OCI-LY1 (cell line): ENCODE measurements around the gene SEMA6C.

ENCODE experiments used
- H2AFZ ChIP-seq: fragments of 200-600 bp; sonication (generic), shearing (Covaris generic); 2 replicates; pipeline ENCODE4 v1.6.0; 2014; ENCODE audit warnings: antibody characterized with exemption, mild to moderate bottlenecking, low read length
- H3F3A ChIP-seq: fragments of 200-600 bp; sonication (generic), shearing (Covaris generic); 2 replicates; pipeline ENCODE4 v1.6.0; 2014; ENCODE audit warnings: mild to moderate bottlenecking, antibody characterized with exemption, low read length, moderate library complexity; ENCODE audit not compliant: insufficient read depth
- H3K27ac ChIP-seq: fragments of 200-600 bp; sonication (generic); 2 replicates; pipeline ENCODE4 v1.5.1; 2014; ENCODE audit warnings: low read length, mixed run types, mild to moderate bottlenecking, low read depth; ENCODE audit not compliant: poor library complexity, severe bottlenecking
- H3K27me3 ChIP-seq: fragments of 200-600 bp; sonication (generic); 2 replicates; pipeline ENCODE4 v1.6.0; 2014; ENCODE audit warnings: antibody characterized with exemption, mild to moderate bottlenecking, low read length, moderate library complexity; ENCODE audit not compliant: insufficient read depth
- H3K36me3 ChIP-seq: fragments of 200-600 bp; sonication (generic); 2 replicates; pipeline ENCODE4 v1.6.1; 2014; ENCODE audit warnings: mild to moderate bottlenecking, antibody characterized with exemption, low read length, moderate library complexity, mixed read lengths; ENCODE audit not compliant: insufficient read depth
- H3K4me1 ChIP-seq: fragments of 200-600 bp; sonication (generic); 2 replicates; pipeline ENCODE4 v1.5.1; 2014; ENCODE audit warnings: mild to moderate bottlenecking, low read length, moderate library complexity; ENCODE audit not compliant: insufficient read depth, severe bottlenecking
- H3K4me2 ChIP-seq: fragments of 200-600 bp; sonication (generic), shearing (Covaris generic); 2 replicates; pipeline ENCODE4 v1.6.1; 2014; ENCODE audit warnings: low read length
- H3K4me3 ChIP-seq: fragments of 200-600 bp; sonication (generic); 2 replicates; pipeline ENCODE4 v1.5.1; 2014; ENCODE audit warnings: low read length, low read depth, mild to moderate bottlenecking, mixed read lengths; ENCODE audit not compliant: poor library complexity, severe bottlenecking
- H3K79me2 ChIP-seq: fragments of 200-600 bp; shearing (Covaris generic); 2 replicates; pipeline ENCODE4 v1.6.1; 2016; ENCODE audit warnings: mixed run types, low read length, mixed read lengths; ENCODE audit not compliant: insufficient read depth
- H3K9ac ChIP-seq: fragments of 200-600 bp; sonication (generic), shearing (Covaris generic); 2 replicates; pipeline ENCODE4 v1.6.1; 2014; ENCODE audit warnings: mild to moderate bottlenecking, low read length, mixed read lengths
- H3K9me2 ChIP-seq: fragments of 200-600 bp; sonication (generic), shearing (Covaris generic); 2 replicates; pipeline ENCODE4 v1.6.1; 2014; ENCODE audit warnings: low read depth, mild to moderate bottlenecking, low read length, mixed read lengths
- H3K9me3 ChIP-seq: fragments of 200-600 bp; shearing (Covaris generic); 2 replicates; pipeline ENCODE4 v1.6.1; 2014; ENCODE audit warnings: low read length, mixed read lengths
- H4K20me1 ChIP-seq: fragments of 200-600 bp; sonication (generic), shearing (Covaris generic); 2 replicates; pipeline ENCODE4 v1.6.0; 2016; ENCODE audit warnings: mild to moderate bottlenecking, low read length; ENCODE audit not compliant: insufficient read depth
- EZH2 ChIP-seq: fragments of 200-600 bp; sonication (generic), shearing (Covaris generic); IDR thresholded peaks from 2 replicates; pipeline ENCODE4 v1.8.0; 2017; ENCODE audit warnings: borderline replicate concordance, mixed run types, mild to moderate bottlenecking, antibody characterized with exemption, low read length, moderate library complexity, mixed read lengths
- TF ChIP-seq, protein P1 (sequence below): fragments of 200-600 bp; sonication (generic), shearing (Covaris generic); IDR thresholded peaks from 2 replicates; pipeline ENCODE4 v1.5.1; 2017; ENCODE audit warnings: mild to moderate bottlenecking, antibody characterized with exemption, low read length, moderate library complexity, mixed read lengths

SEMA6C gene

DNA sequence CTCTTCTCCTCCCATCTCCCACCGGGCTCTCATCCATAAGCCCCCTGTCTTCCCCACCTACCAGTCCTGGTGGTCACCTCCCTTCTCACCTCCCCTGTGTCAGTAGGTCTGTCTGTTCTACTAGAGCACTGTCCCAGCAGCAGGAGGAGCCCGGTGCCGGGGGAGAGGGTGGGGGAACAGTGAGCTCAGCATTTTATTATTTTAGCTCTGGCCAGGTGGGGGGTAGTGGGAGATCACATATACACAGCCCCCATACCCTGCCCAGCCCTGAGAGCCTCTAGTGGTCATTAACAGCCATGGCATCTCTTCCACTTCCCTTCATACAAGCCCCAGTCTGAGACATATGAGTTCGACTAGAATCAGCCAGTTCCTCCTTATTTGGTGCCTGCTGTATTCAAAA lies 29.4 kb upstream of the SEMA6C start, which contains the start of gene TMOD4:
Gene TMOD4 (minus strand): TSS at position 119 of the 400 bp plus-strand sequence. CDS start 1,106 bp downstream, outside the sequence.
- Histone ChIP-seq H3K9ac (no peak within 1 kb of the TSS), H3K4me3 (no peak within 1 kb of the TSS), H3K27ac (no peak within 1 kb of the TSS)

DNA sequence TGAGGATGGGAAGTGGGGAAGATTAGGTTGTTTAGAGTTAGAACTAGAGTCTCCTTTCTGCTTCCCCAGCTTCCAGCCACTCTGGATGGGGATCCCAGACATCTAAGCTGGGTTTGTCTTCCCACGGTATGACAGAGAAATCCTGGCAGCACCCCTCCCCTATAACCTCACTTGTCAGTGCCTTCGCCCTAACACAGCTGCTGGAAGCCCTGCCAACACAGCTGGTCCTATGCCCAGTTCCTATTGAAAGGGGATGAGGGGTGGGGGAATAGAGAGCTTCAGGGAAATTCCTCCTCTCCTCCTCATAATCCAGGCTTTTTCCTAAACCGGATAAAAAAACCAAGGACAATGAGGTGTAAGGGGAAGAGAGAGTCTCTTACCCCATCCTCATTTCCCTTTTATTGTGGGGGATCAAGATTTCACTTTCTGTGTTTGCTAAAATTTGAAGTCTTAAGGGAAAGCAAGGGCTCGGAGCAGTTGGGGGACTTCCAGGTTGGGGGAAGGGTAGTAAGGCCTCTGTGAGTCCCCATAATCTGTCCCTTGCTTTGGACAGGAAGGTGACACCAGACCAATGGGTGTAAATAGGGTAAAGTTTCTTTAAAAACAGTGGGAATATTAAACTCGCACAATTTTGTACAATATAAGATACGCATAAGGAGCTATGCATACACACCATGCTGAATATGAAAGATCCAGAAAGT lies 28.8 kb upstream of the SEMA6C start:
- no peak overlapping the region for H3K9ac ChIP-seq
- peaks cover 65% of the 10 kb centered on the region for H3K36me3 ChIP-seq
- H3K27ac ChIP-seq, result no peak overlapping the region
- no peaks in the 10 kb centered on the region for H3F3A ChIP-seq
- no peak overlapping the region for H3K4me2 ChIP-seq
- no peaks in the 10 kb centered on the region for H3K79me2 ChIP-seq
- no peaks in the 10 kb centered on the region for H3K27me3 ChIP-seq
- no peak for TF ChIP-seq EZH2
- TF ChIP-seq, protein P1, sequence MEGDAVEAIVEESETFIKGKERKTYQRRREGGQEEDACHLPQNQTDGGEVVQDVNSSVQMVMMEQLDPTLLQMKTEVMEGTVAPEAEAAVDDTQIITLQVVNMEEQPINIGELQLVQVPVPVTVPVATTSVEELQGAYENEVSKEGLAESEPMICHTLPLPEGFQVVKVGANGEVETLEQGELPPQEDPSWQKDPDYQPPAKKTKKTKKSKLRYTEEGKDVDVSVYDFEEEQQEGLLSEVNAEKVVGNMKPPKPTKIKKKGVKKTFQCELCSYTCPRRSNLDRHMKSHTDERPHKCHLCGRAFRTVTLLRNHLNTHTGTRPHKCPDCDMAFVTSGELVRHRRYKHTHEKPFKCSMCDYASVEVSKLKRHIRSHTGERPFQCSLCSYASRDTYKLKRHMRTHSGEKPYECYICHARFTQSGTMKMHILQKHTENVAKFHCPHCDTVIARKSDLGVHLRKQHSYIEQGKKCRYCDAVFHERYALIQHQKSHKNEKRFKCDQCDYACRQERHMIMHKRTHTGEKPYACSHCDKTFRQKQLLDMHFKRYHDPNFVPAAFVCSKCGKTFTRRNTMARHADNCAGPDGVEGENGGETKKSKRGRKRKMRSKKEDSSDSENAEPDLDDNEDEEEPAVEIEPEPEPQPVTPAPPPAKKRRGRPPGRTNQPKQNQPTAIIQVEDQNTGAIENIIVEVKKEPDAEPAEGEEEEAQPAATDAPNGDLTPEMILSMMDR, result no peak
- no peak overlapping the region for H2AFZ ChIP-seq
- H3K9me3 ChIP-seq, result no peaks in the 10 kb centered on the region
- H4K20me1 ChIP-seq, result no peaks in the 10 kb centered on the region
- H3K4me3 ChIP-seq, result no peak overlapping the region
- H3K4me1 ChIP-seq, result no peaks in the 10 kb centered on the region
- H3K9me2 ChIP-seq, result no peaks in the 10 kb centered on the region

More for the DNA sequence above, 29.4 kb upstream of the SEMA6C start, which contains the start of gene TMOD4:
- Histone ChIP-seq H3K9me2 (no peaks in the 10 kb centered on the region), H3K79me2 (no peaks in the 10 kb centered on the region), H3K4me2 (no peak within 1 kb of the TSS), H3K4me1 (no peaks in the 10 kb centered on the region), H3F3A (no peaks in the 10 kb centered on the region), H3K9me3 (no peaks in the 10 kb centered on the region), H4K20me1 (no peaks in the 10 kb centered on the region), H3K27me3 (no peaks in the 10 kb centered on the region), H3K36me3 (peaks cover 65% of the 10 kb centered on the region), H2AFZ (no peak within 1 kb of the TSS)
- no peak for TF ChIP-seq EZH2
- TF ChIP-seq, protein P1, result peak; percentile 58

DNA sequence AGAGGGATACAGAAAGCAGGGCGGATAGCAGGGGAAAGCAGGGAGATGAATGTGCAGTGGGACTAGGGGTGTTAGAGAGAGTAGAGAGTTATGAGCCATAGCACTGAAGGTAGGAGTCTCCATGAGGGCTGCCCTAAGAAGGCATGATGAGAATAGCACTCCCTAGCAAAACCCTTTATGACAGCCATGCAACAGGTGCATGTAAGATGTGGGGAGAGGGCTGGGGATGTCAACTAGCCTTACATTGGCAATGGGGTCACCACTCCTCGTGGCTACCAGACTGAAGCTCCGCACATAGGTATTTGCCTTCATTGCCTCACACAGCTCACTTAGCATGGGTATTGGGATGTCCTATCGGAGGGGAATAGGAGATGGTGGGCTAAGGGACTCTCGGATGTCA lies 24.8 kb upstream of the SEMA6C start:
- TF ChIP-seq, protein P1, result no peak
- TF ChIP-seq EZH2, result no peak
- Histone ChIP-seq H3K4me3 (no peak overlapping the region), H3K4me2 (no peak overlapping the region), H3K9me2 (no peaks in the 10 kb centered on the region), H3K9ac (no peak overlapping the region), H3K79me2 (no peaks in the 10 kb centered on the region; the same call in 1 of the 2 replicates), H3K36me3 (peaks cover 46% of the 10 kb centered on the region; the same call in 1 of the 2 replicates), H3K9me3 (no peaks in the 10 kb centered on the region), H3F3A (no peaks in the 10 kb centered on the region), H3K4me1 (peaks cover 10% of the 10 kb centered on the region), H3K27me3 (no peaks in the 10 kb centered on the region), H3K27ac (no peak overlapping the region), H4K20me1 (no peaks in the 10 kb centered on the region), H2AFZ (no peak overlapping the region)
